ENCODE measurements around the gene GGA2.
A peak's percentile ranks its signal among the peaks of the same experiment; 100 is the strongest.
"Not testable (repeated sequence)": the region's sequence is repeated elsewhere in the genome, so short reads cannot be mapped to it uniquely, and the experiment has no call there.

The GGA2 gene

GRCh38 chr16:23464196-23464595 lies 46.1 kb downstream of the GGA2 start:
- no peak for DNase-seq

GRCh38 chr16:23462994-23463393 lies 47.3 kb downstream of the GGA2 start:
- DNase-seq: not testable (repeated sequence)

- DNase-seq: no peak
Measured at GRCh38 chr16:23453338-23454052, 56.8 kb downstream of the GGA2 start.

- DNase-seq: peak; percentile 59
Measured at GRCh38 chr16:23452572-23453337, 57.5 kb downstream of the GGA2 start, which contains the start of gene COG7. Gene COG7 (minus strand): TSS chr16:23453189. CDS start chr16:23452994, 195 bp downstream.

GRCh38 chr16:23452221-23452571 lies 58.1 kb downstream of the GGA2 start:
- DNase-seq: no peak

GRCh38 chr16:23448392-23448791 lies 61.9 kb downstream of the GGA2 start:
- no peak for DNase-seq

- not testable (repeated sequence) for DNase-seq
Measured at GRCh38 chr16:23437542-23437941, 72.8 kb downstream of the GGA2 start.

GRCh38 chr16:23436951-23437350 lies 73.3 kb downstream of the GGA2 start:
- no peak for DNase-seq

GRCh38 chr16:23435500-23435899 lies 74.8 kb downstream of the GGA2 start:
- DNase-seq: no peak

- no peak for DNase-seq
Measured at GRCh38 chr16:23434380-23434779, 75.9 kb downstream of the GGA2 start.

- no peak for DNase-seq
Measured at GRCh38 chr16:23433261-23433920, 76.9 kb downstream of the GGA2 start.

GRCh38 chr16:23432176-23433128 lies 77.8 kb downstream of the GGA2 start:
- no peak for DNase-seq

- no peak for DNase-seq
Measured at GRCh38 chr16:23428351-23428750, 81.9 kb downstream of the GGA2 start.

GRCh38 chr16:23424292-23424958 lies 85.9 kb downstream of the GGA2 start:
- DNase-seq: no peak

- no peak for DNase-seq
Measured at GRCh38 chr16:23423496-23424049, 86.7 kb downstream of the GGA2 start.

GRCh38 chr16:23420011-23420410 lies 90.3 kb downstream of the GGA2 start:
- DNase-seq: no peak

- DNase-seq: no peak
Measured at GRCh38 chr16:23416816-23417215, 93.5 kb downstream of the GGA2 start.

- no peak for DNase-seq
Measured at GRCh38 chr16:23414731-23415130, 95.6 kb downstream of the GGA2 start.

Measured in activated gamma-delta T cell (primary cell).